ENCODE measurements around the gene NOTUM. TPM values are rescaled to one million over a fixed set of nuclear protein-coding genes. Genes with fewer than 3 reads are reported as not detected.

NOTUM gene
- total RNA-seq, 4 donors from 2014 or later, result 1.7 to 1.8 (median 1.7) TPM; not detected in 1

- in situ Hi-C loops (cut with MboI; ENCODE audit: low sequenced_read_pairs in 4 of 4), result no loop called here
- no peak for TF ChIP-seq CTCF (IDR thresholded peaks at IDR 0.05 in 4 of 5, conservative IDR thresholded peaks at IDR 0.05 in 1 of 5)
- TF ChIP-seq POLR2A (IDR thresholded peaks at IDR 0.05), result no peak
- Histone ChIP-seq H3K27me3 (no peaks in the 10 kb centered on the region), H3K27ac (peak overlapping the region; percentile 43 to 69 (median 58)), H3K4me1 (peaks cover 21 to 27% of the 10 kb centered on the region in 2 donors), H3K36me3 (peaks cover 0 to 30% of the 10 kb centered on the region in 2 donors), H3K9me3 (no peaks in the 10 kb centered on the region), H3K4me3 (peak overlapping the region; percentile 61 to 78 (median 63))
- intact Hi-C loops (cut with DNase I; ENCODE audit: low total_unique reads), result loop anchor here (2.0 to 5.0 kb wide), 2 partner anchors 49 to 78 kb away; partner anchors contain the start of genes MCRIP1 and P4HB
- DNase-seq (no peak), ATAC-seq (no peak)
These were observed 50.8 kb downstream of the NOTUM start for GRCh38 chr17:81909966-81910839.

DNA sequence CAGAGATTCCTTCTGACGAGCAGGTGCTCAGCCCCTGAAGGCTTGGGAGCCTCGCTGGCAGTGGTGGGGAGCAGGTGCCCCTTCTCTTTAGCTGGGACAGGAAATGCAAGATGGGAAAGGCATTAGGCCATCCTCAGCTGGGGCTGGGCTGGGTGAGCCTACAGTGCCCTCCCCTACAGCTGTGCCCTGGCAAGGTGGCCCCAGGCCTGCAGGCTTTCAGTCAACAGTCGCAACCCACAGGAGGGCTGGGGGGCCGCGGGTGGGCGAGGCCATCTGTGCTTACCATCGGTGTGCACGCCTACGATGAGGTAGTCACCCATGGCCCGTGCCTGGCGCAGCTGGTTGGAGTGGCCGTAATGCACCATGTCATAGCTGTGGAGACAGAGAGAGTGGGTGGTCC lies 51.8 kb downstream of the NOTUM start:
- DNase-seq, result no peak
- Histone ChIP-seq H3K9me3 (no peaks in the 10 kb centered on the region), H3K27me3 (no peaks in the 10 kb centered on the region), H3K27ac (no peak overlapping the region), H3K4me3 (no peak overlapping the region), H3K4me1 (peaks cover 21 to 27% of the 10 kb centered on the region in 2 donors), H3K36me3 (peaks cover 0 to 21% of the 10 kb centered on the region in 2 donors)
- in situ Hi-C loops (cut with MboI; ENCODE audit: low sequenced_read_pairs in 4 of 4), result no loop called here
- ATAC-seq, result no peak
- intact Hi-C loops (cut with DNase I; ENCODE audit: low total_unique reads), result no loop called here
- TF ChIP-seq CTCF (IDR thresholded peaks at IDR 0.05 in 4 of 5, conservative IDR thresholded peaks at IDR 0.05 in 1 of 5), result no peak
- TF ChIP-seq POLR2A (IDR thresholded peaks at IDR 0.05), result no peak

GRCh38 chr17:81908793-81909192 lies 52.2 kb downstream of the NOTUM start:
- DNase-seq (no peak), ATAC-seq (no peak)
- Histone ChIP-seq H3K27me3 (no peaks in the 10 kb centered on the region), H3K27ac (no peak overlapping the region), H3K36me3 (peaks cover 0 to 16% of the 10 kb centered on the region in 2 donors), H3K9me3 (no peaks in the 10 kb centered on the region), H3K4me1 (peaks cover 21 to 27% of the 10 kb centered on the region in 2 donors), H3K4me3 (no peak overlapping the region)
- TF ChIP-seq CTCF (IDR thresholded peaks at IDR 0.05 in 4 of 5, conservative IDR thresholded peaks at IDR 0.05 in 1 of 5) (no peak), POLR2A (IDR thresholded peaks at IDR 0.05) (no peak)
- intact Hi-C loops (cut with DNase I; ENCODE audit: low total_unique reads), result no loop called here
- in situ Hi-C loops (cut with MboI; ENCODE audit: low sequenced_read_pairs in 4 of 4), result no loop called here

DNA sequence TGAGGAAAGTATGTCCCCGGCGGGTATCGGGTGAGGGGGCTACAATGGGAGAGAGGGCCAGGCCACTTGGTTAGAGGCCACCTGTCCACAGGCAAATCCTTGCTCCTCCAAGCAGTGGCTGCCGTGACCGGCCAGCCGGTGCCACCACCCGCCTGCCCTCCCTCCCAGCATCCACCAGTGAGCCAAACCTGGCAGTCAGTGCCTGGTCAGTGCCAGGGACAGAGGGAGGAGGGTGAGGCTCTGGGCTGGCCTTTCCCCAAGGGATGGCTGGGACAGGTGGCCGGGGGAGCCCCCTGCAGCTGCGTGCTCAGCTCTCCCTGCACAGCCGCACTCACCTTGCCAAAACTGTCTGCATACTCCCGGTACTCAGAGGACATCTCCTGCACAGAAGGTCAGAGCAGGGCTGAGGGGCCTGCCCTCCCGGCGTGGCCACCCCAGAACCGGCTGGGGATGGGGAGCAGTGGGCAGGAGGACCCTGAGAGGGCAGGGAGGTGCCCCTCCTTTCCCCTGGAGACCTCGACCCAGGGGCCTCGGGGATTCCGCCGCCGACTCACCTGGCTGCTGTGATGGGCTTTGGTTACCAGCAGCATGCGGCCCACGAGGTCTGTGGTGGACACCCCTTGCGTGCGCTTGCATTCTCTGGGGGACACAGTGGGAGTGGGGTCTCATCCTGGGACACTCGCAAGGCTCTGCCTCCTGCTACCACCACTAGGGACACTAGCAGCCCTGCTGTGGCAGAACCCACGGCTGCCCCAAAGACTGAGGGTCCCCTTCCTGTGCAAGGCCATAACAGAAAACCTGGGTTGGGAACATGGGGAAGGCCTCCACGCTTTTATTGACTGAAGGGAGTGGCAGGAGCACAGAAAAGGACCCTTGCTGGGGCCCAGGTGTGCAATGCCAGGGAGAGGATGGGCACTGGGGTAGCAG lies 53.5 kb downstream of the NOTUM start:
- intact Hi-C loops (cut with DNase I; ENCODE audit: low total_unique reads), result no loop called here
- in situ Hi-C loops (cut with MboI; ENCODE audit: low sequenced_read_pairs in 4 of 4), result no loop called here
- ATAC-seq, result peak in 1 of 2 donors; percentile 56
- H3K9me3 ChIP-seq, result no peaks in the 10 kb centered on the region
- peak; percentile 49 to 85 for DNase-seq
- TF ChIP-seq POLR2A (IDR thresholded peaks at IDR 0.05) (no peak), CTCF (IDR thresholded peaks at IDR 0.05 in 4 of 5, conservative IDR thresholded peaks at IDR 0.05 in 1 of 5) (no peak)
- H3K27ac ChIP-seq, result peak overlapping the region; percentile 39 to 69 (median 62)
- H3K36me3 ChIP-seq, result peaks cover 0 to 3% of the 10 kb centered on the region in 2 donors
- no peaks in the 10 kb centered on the region for H3K27me3 ChIP-seq
- peaks cover 21 to 27% of the 10 kb centered on the region in 2 donors for H3K4me1 ChIP-seq
- no peak overlapping the region for H3K4me3 ChIP-seq

Measured in gastrocnemius medialis (tissue), 4 donors.